Cerebellar nuclear complex (tissue), 1 donor: ENCODE measurements around the gene S100A8.
"Not testable (repeated sequence)": the region's sequence is repeated elsewhere in the genome, so short reads cannot be mapped to it uniquely, and the experiment has no call there.

Experiments used
- DNase-seq, 2 experiments: peaks; one replicate each; lab custom pipeline; 2025; lab: John Stamatoyannopoulos, UW

Gene S100A8

GRCh38 chr1:153361480-153362109 is 29.3 kb downstream of the S100A8 start:
- DNase-seq = no peak

- no peak for DNase-seq
These were observed 30.0 kb downstream of the S100A8 start for GRCh38 chr1:153360592-153361479.

- DNase-seq = no peak
These were observed 30.7 kb downstream of the S100A8 start for GRCh38 chr1:153360190-153360589.

GRCh38 chr1:153359241-153359640 is 31.6 kb downstream of the S100A8 start:
- DNase-seq = no peak

GRCh38 chr1:153358691-153358975 is 32.2 kb downstream of the S100A8 start:
- DNase-seq = no peak

- DNase-seq = no peak
These were observed 32.8 kb downstream of the S100A8 start, which contains the start of gene S100A9 for GRCh38 chr1:153357853-153358690. TSS of gene S100A9 (plus strand) at chr1:153357854. CDS start at chr1:153358284, 430 bp downstream.

GRCh38 chr1:153357076-153357852 is 33.6 kb downstream of the S100A8 start:
- no peak for DNase-seq

- no peak for DNase-seq
These were observed 34.3 kb downstream of the S100A8 start for GRCh38 chr1:153356392-153357075.

GRCh38 chr1:153355445-153356071 is 35.3 kb downstream of the S100A8 start:
- no peak for DNase-seq

GRCh38 chr1:153354515-153355193 is 36.2 kb downstream of the S100A8 start:
- DNase-seq = no peak

GRCh38 chr1:153353226-153353947 is 37.5 kb downstream of the S100A8 start:
- DNase-seq = no peak

GRCh38 chr1:153352523-153352922 is 38.4 kb downstream of the S100A8 start:
- DNase-seq = peak in 1 of 2 experiments; percentile 2

- no peak for DNase-seq
These were observed 40.4 kb downstream of the S100A8 start for GRCh38 chr1:153350321-153350957.

GRCh38 chr1:153349363-153350320 is 41.2 kb downstream of the S100A8 start:
- no peak for DNase-seq

- DNase-seq = no peak
These were observed 42.1 kb downstream of the S100A8 start, which contains the start of gene PGLYRP4 for GRCh38 chr1:153348511-153349362. TSS of gene PGLYRP4 (minus strand) at chr1:153348841. CDS start at chr1:153347932, 909 bp downstream.

- DNase-seq = no peak
These were observed 43.0 kb downstream of the S100A8 start for GRCh38 chr1:153347856-153348255.

GRCh38 chr1:153347049-153347448 is 43.8 kb downstream of the S100A8 start:
- not testable (repeated sequence) for DNase-seq
